Aorta (tissue), 5 donors: ENCODE results near the gene PPP1R7. TPM values are rescaled to one million over a fixed set of nuclear protein-coding genes. Genes with fewer than 3 reads are reported as not detected.

Experiments
- ATAC-seq: fragments of 200-7000 bp; cut with Tn5 transposase; one replicate; pipeline ENCODE4 v1.9.1; 2022; ENCODE audit warnings: moderate library complexity; ENCODE audit not compliant: low FRiP score
- DNase-seq, 2 donors: peaks; one replicate each; pipeline ENCODE4 v3.0.0-alpha.2; 2020
- H3K27ac ChIP-seq, 2 donors: one replicate each; pipeline ENCODE4 v1.5.1; 2013; ENCODE audit warnings: low read length in 2 of 2, mild to moderate bottlenecking in 2 of 2, moderate library complexity in 2 of 2, control low read depth in 1 of 2, inconsistent platforms in 1 of 2, low read depth in 1 of 2
- H3K27me3 ChIP-seq, 2 donors: one replicate each; pipeline ENCODE4 v1.6.1; 2013; ENCODE audit warnings: control low read depth in 1 of 2, low read length in 1 of 2, mild to moderate bottlenecking in 1 of 2, moderate library complexity in 1 of 2; ENCODE audit not compliant: insufficient read depth in 2 of 2, control insufficient read depth in 1 of 2
- H3K36me3 ChIP-seq, 2 donors: one replicate each; pipeline ENCODE4 v1.6.1; 2013; ENCODE audit warnings: control low read depth in 1 of 2, low read length in 1 of 2, mild to moderate bottlenecking in 1 of 2; ENCODE audit not compliant: insufficient read depth in 2 of 2, control insufficient read depth in 1 of 2
- H3K4me1 ChIP-seq, 2 donors: one replicate each; pipeline ENCODE4 v1.6.1; 2013; ENCODE audit warnings: low read length in 2 of 2, control low read depth in 1 of 2, mild to moderate bottlenecking in 1 of 2, moderate library complexity in 1 of 2; ENCODE audit not compliant: insufficient read depth in 2 of 2, control insufficient read depth in 1 of 2
- H3K4me3 ChIP-seq, 2 donors: one replicate each; pipeline ENCODE4 v1.5.1; 2013; ENCODE audit warnings: low read length in 2 of 2, control low read depth in 1 of 2, mild to moderate bottlenecking in 1 of 2
- H3K9me3 ChIP-seq: one replicate; pipeline ENCODE4 v1.6.1; 2013; ENCODE audit warnings: mild to moderate bottlenecking, low read length; ENCODE audit not compliant: control insufficient read depth
- WGBS, 2 donors: extraction: QIAGEN DNeasy Blood & Tissue Kit; methylation state at CpG; one replicate each; pipeline ENCODE4 v1.1.7; 2013; 5-methylcytosine and 5-hydroxymethylcytosine counted together
- intact Hi-C, 2 donors: fragments of 100-400 bp; cut with DNase I; formaldehyde crosslinking; loops; one replicate each; pipeline versions ENCODE4 v1.14.2 to v1.15.0; 2022
- polyA plus RNA-seq, 2 donors: library from polyadenylated mRNA; stranded (reverse); fragments of 200-250 nt; gene quantifications; one replicate each; pipeline ENCODE4 v1.2.3, GENCODE V29; 2013
- total RNA-seq, 2 donors: library from RNA; stranded (reverse); fragmentation: NEBNext Ultra II Directional; extraction: Animal tissue kit (Norgen Biotek cat#: 25700); gene quantifications; one replicate each; pipeline ENCODE4 v1.2.1, GENCODE V29; 2021
- donor health status: healthy with polysubstance abuse.
- donor health status: Bipolar disorder and iron deficiency.
- donor health status: DM: no; HTN: no; CAD: no.
- donor health status: DM: no; HTN: no; CAD: no.
- donor health status: DM: yes; HTN: yes; CAD: no.

The PPP1R7 gene
- total and polyA plus RNA-seq, 4 donors = 41.1 to 83.4 (median 60.1) TPM

- ATAC-seq (no peak), DNase-seq (no peak)
- WGBS, 2 donors = 86 to 88% methylated on average over 12 of the region's 12 CpGs
- Histone ChIP-seq H3K36me3 (peaks cover 0 to 4% of the 10 kb centered on the region in 2 donors), H3K4me1 (no peaks in the 10 kb centered on the region), H3K9me3 (no peaks in the 10 kb centered on the region), H3K4me3 (no peak overlapping the region), H3K27ac (no peak overlapping the region), H3K27me3 (no peaks in the 10 kb centered on the region)
- intact Hi-C loops = no loop called here
Observed at GRCh38 chr2:241180495-241180894, 30.2 kb downstream of the PPP1R7 start.

GRCh38 chr2:241182126-241182525, 31.9 kb downstream of the PPP1R7 start:
- ATAC-seq = no peak
- H3K36me3 ChIP-seq = peaks cover 0 to 4% of the 10 kb centered on the region in 2 donors
- WGBS, 2 donors = 98 to 99% methylated on average over 3 of the region's 3 CpGs

GRCh38 chr2:241182531-241183133, 32.4 kb downstream of the PPP1R7 start:
- H3K4me1 ChIP-seq = no peaks in the 10 kb centered on the region
- no peak for ATAC-seq

More at GRCh38 chr2:241182126-241182525, 31.9 kb downstream of the PPP1R7 start:
- Histone ChIP-seq H3K4me3 (no peak overlapping the region), H3K4me1 (no peaks in the 10 kb centered on the region), H3K27ac (no peak overlapping the region), H3K9me3 (no peaks in the 10 kb centered on the region), H3K27me3 (no peaks in the 10 kb centered on the region)
- DNase-seq = no peak
- intact Hi-C loops = no loop called here

GRCh38 chr2:241183221-241183620, 33.0 kb downstream of the PPP1R7 start:
- 91% methylated on average over 9 of the region's 9 CpGs for WGBS, 2 donors
- peaks cover 0 to 2% of the 10 kb centered on the region in 2 donors for H3K36me3 ChIP-seq
- ATAC-seq = no peak
- H3K27me3 ChIP-seq = no peaks in the 10 kb centered on the region
- H3K9me3 ChIP-seq = no peaks in the 10 kb centered on the region
- no peak overlapping the region for H3K27ac ChIP-seq
- no peak for DNase-seq
- intact Hi-C loops = no loop called here
- no peak overlapping the region for H3K4me3 ChIP-seq
- H3K4me1 ChIP-seq = no peaks in the 10 kb centered on the region

More at GRCh38 chr2:241182531-241183133, 32.4 kb downstream of the PPP1R7 start:
- Histone ChIP-seq H3K9me3 (no peaks in the 10 kb centered on the region), H3K4me3 (no peak overlapping the region), H3K27ac (no peak overlapping the region), H3K36me3 (peaks cover 0 to 4% of the 10 kb centered on the region in 2 donors), H3K27me3 (no peaks in the 10 kb centered on the region)
- DNase-seq = no peak
- WGBS, 2 donors = 88 to 93% methylated on average over 26 to 28 of the region's 28 CpGs
- intact Hi-C loops = no loop called here

- intact Hi-C loops = no loop called here
- Histone ChIP-seq H3K27ac (no peak overlapping the region), H3K4me1 (no peaks in the 10 kb centered on the region), H3K36me3 (peaks cover 0 to 2% of the 10 kb centered on the region in 2 donors), H3K27me3 (no peaks in the 10 kb centered on the region), H3K4me3 (no peak overlapping the region), H3K9me3 (no peaks in the 10 kb centered on the region)
- ATAC-seq (no peak), DNase-seq (no peak)
- WGBS, 2 donors = 73 to 77% methylated on average over 9 of the region's 9 CpGs
Observed at GRCh38 chr2:241184901-241185300, 34.6 kb downstream of the PPP1R7 start.

GRCh38 chr2:241185961-241186360, 35.7 kb downstream of the PPP1R7 start:
- intact Hi-C loops = no loop called here
- Histone ChIP-seq H3K27me3 (no peaks in the 10 kb centered on the region), H3K4me1 (no peaks in the 10 kb centered on the region), H3K9me3 (no peaks in the 10 kb centered on the region), H3K36me3 (peaks cover 0 to 2% of the 10 kb centered on the region in 2 donors), H3K27ac (no peak overlapping the region), H3K4me3 (no peak overlapping the region)
- WGBS, 2 donors = 62 to 70% methylated on average over 9 to 11 of the region's 11 CpGs
- no peak for ATAC-seq
- no peak for DNase-seq

- Histone ChIP-seq H3K4me3 (no peak overlapping the region), H3K27ac (no peak overlapping the region), H3K9me3 (no peaks in the 10 kb centered on the region), H3K27me3 (no peaks in the 10 kb centered on the region), H3K4me1 (no peaks in the 10 kb centered on the region), H3K36me3 (peaks cover 0 to 2% of the 10 kb centered on the region in 2 donors)
- WGBS, 2 donors = 49 to 55% methylated on average over 14 of the region's 14 CpGs
- intact Hi-C loops = no loop called here
- DNase-seq = no peak
- no peak for ATAC-seq
Observed at GRCh38 chr2:241187101-241187917, 37.0 kb downstream of the PPP1R7 start.

GRCh38 chr2:241187918-241188234, 37.6 kb downstream of the PPP1R7 start:
- ATAC-seq = no peak
- H3K27me3 ChIP-seq = no peaks in the 10 kb centered on the region
- no peaks in the 10 kb centered on the region for H3K9me3 ChIP-seq
- peaks cover 0 to under 1% of the 10 kb centered on the region in 2 donors for H3K36me3 ChIP-seq
- DNase-seq = no peak
- WGBS, 2 donors = 41 to 52% methylated on average over 4 of the region's 4 CpGs
- intact Hi-C loops = no loop called here
- H3K4me3 ChIP-seq = no peak overlapping the region
- H3K4me1 ChIP-seq = no peaks in the 10 kb centered on the region
- no peak overlapping the region for H3K27ac ChIP-seq
